HG03066 (cell line): ENCODE measurements around the gene CCDC90B.

Experiments used
- ATAC-seq: cut with Tn5 transposase; IDR thresholded peaks from one replicate; pipeline ENCODE4 v1.9.1; 2021; ENCODE audit warnings: low read depth; ENCODE audit not compliant: unreplicated experiment

CCDC90B gene

DNA sequence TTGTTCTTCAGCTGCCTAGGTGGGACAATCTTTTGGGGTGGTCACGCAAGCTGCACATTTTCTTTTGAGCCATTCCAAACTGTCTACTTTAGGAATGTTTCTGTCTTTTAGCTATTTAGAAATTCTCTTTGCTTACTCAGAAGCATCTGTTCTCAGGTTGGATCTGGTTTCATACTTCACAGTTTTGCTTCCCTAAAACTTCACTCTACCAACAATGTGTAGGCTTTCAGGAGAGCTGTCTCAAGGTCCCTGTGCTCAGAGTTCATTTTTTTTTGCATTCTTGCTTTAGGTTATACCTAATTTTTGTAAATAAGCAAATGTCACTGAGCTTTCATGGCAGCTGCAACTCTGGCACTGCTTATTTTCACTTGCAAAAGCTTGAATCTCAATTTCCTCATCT, 36.7 kb downstream of the CCDC90B start:
- no peak for ATAC-seq

DNA sequence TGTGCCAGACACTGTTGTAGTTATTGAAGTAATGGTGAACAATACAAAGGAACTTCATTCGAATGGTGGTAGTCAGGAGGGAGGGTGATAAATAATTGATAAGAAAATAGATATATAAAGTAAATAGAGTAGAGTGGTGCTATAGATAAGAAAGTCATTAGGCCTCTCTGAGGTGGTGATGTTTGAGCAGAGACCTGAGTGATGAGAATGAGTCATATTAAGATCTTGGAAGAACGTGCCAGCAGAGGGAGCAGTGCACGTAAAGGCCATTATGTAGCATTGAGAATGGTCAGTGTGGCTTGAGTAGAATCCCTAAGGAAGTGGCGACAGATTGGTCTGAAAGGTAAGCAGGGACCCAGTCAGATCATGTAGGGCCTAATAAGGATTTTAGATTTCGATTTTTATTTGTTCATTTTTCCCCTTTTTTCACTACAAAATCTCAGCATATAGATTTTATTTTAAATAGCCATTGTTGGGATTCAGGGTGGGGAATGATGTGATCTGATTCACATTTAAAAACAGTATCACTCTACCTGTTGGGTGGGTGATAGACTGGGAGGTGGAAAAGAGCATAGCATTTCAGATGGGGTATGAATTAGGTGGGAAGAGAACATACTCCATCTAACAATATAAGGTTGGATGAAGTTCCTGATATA, 44.7 kb downstream of the CCDC90B start:
- ATAC-seq = peak; percentile 59

DNA sequence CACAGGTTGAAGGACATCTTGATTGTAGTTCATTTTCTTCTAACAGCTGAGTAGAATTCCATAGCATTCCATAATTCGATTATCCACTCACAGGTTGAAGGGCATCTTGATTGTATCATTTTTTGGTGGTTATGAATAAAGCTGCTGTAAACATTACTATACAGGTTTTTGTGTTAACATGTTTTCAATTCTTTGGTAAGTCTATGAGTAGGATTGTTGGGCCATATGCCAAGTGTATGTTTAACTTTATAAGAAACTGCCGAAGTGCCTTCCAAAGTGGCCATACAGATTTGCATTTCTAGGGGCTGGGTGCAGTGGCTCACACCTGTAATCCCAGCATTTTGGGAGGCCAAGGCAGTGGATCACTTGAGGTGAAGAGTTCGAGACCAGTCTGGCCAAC, 48.1 kb downstream of the CCDC90B start:
- ATAC-seq = no peak

DNA sequence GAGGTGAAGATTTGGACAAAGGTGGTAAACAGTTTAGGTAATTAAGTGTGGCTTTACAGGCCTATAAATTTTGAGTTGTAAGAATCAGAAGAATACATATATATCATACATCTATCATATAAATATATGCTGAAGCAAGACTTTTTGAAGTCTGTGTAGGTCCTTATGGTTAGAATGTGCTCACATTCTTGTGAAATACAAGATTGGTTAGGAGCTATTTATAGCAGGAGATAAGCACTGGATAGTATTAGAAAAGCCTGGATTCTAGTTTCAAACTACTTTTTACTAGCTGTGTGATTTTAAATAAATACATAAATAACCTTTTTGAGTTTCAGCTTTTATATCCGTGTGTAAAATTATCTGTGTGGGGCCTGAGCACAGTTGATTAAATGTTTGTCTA, 50.3 kb downstream of the CCDC90B start:
- ATAC-seq = no peak

DNA sequence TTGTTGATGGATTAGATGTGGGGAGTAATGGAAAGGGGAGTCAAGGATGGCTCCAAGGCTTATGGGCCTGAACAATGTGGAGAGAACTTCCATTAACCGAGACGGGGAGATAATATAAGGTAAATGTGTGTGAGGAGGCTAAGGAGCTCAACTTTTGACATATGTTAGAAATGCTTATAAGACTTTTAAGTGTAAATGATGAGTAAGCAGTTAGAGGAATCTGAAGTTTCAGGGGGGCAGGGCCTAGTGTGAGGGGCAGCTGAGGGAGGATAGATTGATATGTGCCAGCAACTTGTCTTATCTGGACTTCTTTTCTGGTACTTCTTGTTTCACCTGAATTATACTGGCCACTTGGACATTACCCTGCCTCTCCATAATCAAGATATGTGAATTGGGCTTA, 62.7 kb downstream of the CCDC90B start:
- ATAC-seq = no peak

DNA sequence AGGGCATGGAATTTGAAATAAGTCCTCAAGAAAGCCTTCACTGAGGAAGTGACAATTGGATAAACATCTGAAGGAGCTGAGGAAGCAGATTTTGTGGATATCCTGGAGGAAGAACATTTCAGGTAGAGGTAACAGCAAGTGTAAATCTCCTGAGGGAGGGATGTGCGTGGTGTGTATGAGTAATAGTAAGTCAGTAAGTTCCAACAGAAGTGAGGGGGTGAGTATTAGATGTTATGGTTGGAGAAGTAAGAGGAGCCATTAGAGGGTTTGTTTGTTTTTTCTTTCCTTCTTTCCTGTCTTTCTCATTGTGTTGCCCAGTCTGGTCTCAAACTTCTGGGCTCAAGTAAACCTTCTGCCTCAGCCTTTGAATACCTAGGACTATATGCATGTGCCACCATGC, 63.7 kb downstream of the CCDC90B start:
- no peak for ATAC-seq

DNA sequence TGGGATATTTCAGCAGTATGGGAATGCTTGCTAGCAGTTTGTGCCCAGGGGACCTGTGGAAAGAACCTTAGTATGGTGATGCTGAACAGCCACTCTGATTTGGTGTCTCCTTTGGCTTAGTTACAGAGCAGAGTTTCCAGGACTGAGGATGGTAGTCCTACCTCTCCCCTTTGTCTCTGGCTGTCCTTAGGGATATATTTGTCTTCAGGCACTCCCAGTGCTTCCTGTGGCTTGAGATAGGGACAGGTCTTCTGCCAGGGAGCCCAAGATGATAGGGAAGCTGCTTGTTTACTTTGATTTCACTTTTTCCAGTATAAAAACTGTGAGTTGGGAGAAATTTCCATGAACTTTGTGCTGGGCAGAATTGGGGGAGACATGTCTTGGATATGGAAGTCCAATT, 64.5 kb downstream of the CCDC90B start:
- no peak for ATAC-seq

DNA sequence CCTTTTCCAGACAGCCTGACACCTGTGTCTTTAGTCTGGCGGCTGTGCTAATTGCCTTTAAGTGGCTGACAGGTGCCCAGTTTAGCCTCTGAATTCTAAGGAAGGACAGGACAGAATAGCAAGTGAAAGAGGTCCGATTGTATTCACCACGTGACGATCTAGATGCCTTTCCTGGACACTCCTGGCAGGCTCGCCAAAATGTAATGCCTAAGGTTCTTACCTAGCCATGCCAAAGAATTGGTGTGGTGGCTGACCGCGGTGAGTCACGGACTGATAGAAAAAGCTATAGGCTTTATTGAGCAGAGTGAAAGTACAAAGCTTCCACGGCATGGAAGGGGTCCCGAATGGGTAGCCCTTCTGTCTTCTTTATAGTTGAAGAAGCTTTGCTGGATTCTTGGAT, 65.9 kb downstream of the CCDC90B start:
- no peak for ATAC-seq

DNA sequence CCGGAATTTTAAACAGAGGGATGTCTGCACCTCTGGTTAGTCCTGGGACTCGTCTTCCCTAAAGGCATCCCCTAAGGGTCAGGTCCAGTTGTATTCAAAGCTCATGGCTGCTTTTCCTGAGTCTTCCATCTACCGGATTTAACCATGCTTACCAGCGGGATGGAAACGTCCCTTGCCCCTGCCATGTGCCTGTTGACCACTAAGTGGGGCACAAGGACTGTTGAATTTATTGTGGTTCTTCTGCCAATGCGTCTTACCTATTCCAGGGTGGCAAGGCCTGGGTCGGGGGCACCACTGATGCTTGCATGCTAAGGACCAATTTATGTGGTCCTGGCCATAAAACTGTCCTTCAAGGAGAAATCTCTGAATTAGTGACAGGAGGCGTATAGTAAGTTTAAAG, 67.1 kb downstream of the CCDC90B start:
- no peak for ATAC-seq
